Epidermal melanocyte (primary cell): Measurements from ENCODE around the gene GAN.

Experiments
- DNase-seq: peaks from one replicate; pipeline ENCODE4 v3.0.0; 2011; ENCODE audit warnings: low spot score; ENCODE audit not compliant: insufficient read length

The GAN gene

DNA sequence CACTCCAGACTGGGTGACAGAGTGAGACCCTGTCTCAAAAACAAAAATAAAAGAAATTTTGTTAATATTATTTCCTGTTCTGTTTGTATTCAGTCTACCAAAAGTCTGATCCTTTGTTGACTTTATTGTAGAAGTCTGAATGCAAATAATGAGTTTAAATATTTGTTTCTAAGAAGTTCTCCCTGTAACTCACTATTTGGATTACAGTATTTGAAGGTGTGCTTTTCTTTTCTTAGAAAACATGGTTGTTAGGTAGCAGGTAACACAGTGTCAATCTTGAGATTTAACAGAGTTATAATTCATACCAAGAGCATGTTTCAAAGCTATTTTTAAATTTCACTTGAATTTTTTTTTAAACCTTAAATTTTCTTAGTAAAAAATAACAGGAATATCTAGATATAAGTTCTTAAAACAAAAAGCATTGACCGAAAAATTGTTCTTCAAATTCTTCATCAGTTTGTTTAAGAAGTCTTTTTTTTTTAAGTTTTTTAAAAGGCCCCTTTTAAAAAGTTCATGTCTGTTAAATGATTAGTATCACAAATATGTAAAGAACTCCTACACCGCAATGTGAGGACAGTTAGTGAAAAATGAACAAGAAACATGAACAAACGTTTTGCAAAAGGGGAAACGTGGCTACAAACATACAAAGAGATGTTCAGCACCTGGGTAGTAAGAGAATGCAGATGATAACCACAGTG lies 35.0 kb downstream of the GAN start:
- no peak for DNase-seq

DNA sequence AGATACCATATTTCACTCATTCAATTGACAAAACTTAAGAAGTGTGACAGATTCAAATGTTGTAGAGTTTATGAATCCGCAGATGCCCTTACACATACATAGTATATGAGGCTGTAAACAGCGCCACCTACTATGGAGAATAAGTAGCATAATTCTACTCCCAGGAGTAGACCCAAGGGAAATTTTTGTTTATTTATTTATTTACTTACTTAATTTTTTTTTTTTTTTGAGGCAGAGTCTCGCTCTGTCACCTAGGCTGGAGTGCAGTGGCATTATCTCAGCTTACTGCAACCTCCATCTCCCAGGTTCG lies 35.5 kb downstream of the GAN start:
- DNase-seq: no peak

DNA sequence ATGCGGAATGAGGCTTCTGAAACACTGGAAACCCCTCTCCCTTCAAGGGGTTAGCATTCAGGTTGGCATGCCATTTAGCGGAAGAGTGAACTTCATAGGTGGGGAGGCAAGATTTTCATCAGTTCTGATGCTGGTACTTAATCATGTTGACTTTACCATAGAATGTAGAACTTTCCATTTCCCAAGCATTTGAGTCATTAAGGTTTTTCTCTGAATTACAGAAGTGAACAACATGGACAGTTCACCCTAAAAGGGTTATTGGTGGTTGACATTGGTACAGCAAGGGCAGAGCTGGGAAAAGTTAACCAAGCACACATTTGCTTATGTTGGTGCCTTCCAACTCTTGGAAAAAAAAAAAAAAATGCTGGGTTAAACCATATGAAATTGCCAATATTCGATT lies 39.1 kb downstream of the GAN start:
- DNase-seq: no peak

DNA sequence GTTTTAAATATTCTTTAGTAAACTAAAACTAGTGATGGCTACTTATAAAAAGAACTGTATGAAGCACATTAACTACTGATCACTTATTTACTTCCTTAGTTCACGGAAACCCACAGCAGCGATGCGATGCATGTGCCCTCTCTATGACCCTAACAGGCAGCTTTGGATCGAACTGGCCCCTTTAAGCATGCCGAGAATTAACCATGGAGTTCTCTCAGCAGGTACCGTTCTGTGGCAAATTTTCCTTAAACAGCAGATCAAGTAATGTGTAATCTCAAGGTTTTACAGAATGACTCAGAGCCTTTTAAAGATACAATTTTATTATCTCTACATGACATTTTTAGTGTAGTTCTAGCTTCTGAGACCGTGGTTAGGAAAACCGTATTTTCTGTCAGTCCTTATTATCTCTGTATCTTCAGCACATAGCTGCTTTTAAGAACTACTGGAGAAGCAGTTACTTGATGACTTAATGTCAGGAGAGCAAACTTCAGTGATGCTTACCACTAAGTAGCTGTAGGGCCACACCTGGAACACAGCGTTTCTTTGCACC lies 43.0 kb downstream of the GAN start:
- DNase-seq: no peak

DNA sequence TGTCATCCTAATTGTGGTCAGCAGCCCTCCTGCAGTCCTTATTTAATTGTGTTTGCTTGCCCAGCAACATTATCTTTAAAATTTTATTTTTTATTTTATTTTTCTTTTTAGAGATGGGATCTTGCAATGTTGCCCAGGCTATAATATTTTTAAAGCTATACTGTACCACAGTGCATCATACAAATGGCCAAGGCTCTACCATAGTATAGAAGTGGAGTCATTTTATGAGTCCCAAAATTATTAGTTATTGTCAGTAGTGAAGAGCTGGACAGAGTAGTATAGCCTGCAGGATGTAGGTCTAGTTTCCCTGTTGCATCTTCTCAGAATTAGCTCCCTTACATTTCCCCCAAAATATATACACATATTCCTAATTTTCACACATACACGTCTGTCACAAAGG lies 44.1 kb downstream of the GAN start:
- no peak for DNase-seq

DNA sequence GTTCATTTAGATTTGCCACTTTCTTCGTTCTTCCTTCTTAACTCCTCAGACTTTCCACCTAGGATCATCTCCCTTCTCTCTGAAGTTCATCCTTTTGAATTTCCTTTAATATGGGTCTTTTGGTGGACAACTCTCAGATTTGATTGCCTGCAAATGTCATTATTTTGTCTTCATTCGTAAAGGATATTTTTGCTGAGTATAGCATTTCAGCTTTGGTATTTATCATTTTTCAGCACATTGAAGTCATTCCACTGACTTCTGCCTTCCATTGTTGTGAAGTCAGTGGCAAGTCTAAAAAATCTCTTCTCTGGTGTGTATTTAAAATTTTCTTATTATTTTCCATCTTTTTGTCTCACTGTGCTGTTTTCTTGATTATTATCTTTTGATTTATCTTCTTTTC lies 45.4 kb downstream of the GAN start:
- DNase-seq: no peak

DNA sequence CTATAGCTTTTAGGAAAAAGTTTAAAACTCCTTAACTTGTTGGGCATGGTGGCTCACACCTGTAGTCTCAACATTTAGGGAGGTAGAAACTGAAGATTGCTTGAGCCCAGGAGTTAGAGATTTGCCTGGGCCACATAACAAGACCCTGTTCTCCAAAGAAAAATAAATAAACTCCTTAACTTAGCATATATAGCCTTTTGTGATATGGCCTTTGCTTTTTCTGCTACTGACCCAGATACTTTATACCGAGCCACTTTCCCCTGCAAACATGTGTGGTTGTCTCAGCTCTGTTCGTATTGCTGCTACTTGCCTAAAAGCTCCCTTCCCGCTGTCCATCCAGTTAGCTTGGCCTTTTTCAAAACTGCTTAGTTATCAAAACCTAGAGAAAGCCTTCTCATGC lies 51.0 kb downstream of the GAN start:
- no peak for DNase-seq

DNA sequence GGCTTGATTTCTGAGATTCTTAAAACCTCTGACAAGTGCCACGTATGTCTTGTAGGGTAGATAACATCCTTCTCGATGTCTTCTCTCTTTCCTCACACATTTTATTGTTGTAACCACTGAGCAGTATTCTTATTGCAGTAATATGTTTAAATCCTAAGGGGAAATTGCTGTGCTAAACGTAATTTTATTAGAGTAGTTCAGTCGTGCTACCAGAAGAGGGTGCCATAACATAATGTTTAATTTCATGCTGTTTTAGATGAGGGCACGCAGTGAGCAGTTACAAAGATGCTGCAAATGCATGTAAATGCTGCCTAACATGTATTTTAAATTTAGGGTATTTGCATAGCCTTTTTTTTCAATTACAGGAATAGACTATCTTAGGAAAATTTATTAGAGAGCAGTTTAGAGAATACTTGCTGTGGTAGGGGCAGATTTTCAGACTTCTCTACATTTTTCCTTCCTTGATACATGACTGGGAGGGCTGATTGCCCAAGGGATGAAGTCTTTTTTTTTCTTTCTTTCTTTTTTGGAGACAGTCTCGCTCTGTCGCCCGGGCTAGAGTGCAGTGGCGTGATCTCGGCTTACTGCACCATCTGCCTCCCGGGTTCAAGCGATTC lies 51.7 kb downstream of the GAN start:
- DNase-seq: no peak

DNA sequence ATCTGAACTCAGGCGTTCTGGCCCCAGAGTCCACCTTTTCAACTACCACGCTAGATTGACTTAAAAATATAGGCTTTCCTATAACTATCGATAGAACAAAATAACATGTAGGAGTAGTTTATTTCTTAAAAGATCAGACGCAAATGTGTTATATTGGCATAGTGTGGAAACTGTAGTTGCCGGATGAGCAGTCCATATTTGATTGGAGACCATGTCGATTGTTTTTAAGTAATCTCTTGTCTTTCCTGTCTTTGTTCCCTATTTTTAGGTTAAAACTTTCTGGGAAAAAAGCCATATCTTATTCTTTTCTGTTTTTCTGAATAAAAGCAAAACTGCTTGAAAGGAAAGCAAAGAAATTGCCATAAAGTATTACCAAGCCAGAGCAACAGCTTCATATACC lies 53.1 kb downstream of the GAN start:
- no peak for DNase-seq

DNA sequence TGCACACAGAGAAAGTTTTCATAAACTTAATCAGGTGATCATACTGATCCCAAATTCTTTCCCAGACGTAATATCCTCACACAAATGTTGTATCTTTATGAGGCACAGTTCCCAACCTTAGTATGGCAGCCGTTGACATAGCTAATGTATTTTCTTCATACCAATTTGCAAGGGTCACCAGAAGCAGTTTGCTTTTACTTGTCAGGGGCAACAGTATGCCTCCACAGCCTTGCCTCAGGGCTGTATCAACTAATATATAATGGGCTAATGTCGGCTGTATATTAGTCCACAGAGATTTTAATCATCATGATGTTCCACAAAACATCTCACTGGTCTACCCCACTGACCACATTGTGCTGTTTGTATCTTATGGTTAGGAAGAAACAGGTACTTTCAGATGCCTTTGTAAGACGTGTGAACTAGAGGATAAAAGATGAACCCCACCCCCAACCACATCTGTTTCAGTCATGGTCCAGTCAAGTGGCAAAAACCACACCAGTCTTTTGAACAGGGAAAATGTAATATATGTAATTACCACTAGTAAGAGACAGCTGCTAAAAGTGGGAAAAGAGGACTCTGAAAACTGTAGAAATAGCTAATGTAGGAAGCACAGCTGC lies 55.2 kb downstream of the GAN start:
- no peak for DNase-seq

DNA sequence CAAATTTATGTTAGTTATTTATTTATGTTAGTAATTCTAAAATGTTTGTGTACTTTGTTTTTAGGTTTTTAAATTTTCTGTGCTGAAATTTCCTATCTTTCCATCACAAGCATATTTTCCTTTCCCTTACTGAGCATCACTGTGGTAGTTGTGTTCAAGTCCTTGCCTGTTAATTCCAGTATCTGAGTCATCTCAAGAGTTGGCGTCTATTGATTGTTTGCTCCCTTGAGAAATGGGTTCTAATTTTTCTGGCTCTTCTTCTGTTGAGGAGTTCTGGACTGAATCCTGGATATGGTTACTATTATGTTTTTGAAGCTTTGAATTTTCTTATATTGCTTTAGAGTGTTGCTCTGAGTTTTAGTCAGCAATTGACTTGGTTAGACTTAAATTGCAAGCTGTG lies 56.3 kb downstream of the GAN start:
- DNase-seq: no peak

DNA sequence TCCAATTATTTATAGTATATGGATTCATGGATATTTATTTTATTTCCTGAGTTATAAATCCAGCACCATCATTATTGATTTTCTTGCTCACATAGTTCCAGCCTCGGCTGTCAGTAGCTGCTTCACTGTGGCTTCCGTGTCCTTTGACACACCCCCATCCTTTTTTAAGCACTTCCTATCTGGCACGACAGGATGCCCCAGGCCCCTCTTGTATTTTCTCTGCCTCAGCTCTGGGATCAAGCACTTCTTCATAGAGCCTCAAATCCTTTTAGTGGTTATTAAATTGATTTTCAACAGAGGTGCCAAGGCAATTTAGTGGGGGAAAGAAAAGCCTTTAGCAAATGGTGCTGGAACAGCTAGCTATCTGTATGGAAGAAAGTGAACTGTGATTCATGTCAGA lies 59.8 kb downstream of the GAN start:
- DNase-seq: no peak

DNA sequence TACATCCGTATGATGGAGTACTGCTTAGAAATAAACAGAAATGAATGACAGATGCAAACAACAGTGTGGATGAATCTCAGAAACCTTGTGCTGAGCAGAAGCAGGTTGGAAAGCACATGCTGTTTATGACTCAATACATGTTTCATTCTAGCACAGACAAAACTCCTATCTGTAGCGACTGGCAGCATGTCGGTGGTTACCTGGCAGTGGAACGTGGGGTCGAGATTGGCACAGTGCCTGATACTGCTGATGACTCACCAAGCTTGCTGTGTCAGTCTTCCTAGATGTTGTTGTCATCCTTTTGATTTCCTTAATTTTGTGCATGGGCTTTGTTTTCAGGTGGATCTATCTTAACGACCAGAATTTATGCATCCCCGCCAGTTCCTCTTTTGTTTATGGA lies 62.1 kb downstream of the GAN start:
- no peak for DNase-seq

DNA sequence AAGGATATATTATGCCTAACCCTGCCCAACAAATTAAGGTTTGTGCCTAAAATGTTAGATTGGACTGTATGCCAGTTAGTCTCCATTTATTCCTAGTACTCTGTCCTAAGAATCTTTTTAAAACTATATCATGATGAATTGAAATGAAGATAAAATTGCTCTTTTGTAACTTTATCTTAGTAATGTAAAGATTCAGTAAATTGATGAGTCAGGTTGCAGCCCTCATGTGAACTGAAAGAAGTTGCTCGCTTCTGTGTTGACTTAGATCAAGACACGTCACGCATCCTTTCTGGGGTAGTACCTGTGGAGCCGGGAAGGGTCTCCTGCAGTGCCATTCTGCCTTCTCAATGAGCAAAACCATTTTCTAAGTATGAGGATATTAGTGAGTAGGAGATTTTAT lies 63.3 kb downstream of the GAN start:
- no peak for DNase-seq

DNA sequence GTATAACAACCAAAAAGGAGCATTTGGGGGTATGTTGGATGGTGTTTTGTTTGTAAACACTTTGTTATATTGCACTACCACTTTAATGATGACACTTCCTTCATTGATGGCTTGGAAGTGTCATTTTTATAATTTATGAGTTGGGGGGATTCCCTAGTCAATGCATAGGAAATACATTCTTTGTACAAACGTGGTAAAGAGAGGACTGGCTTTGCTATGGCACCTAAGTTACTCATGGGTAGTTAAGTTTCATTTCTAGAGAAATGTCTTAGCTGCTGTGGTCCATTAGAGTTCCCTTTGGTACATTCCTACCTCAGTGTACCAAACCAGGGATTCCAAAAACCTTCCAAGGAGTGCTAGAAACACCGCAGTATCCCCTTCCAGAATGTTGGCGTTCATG lies 66.2 kb downstream of the GAN start:
- DNase-seq: no peak

DNA sequence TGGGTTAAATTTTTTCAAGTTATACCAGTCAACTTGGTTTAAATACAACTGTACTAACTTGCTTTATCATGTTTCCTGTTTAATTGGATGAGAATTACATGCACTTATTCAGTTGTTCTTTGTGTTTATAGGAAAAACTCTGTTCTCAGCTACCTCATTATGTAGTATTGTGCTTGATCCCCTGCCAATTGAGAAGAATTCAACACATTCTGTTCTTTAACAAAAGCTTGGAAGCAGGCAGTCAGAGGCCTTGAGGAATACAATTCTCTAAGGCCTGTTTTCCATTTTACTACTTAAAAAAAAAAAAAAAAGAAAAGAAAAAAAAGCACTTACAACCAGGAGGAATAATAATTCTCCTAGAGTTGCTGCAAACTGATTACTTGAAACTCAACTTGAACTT lies 69.2 kb downstream of the GAN start:
- no peak for DNase-seq

DNA sequence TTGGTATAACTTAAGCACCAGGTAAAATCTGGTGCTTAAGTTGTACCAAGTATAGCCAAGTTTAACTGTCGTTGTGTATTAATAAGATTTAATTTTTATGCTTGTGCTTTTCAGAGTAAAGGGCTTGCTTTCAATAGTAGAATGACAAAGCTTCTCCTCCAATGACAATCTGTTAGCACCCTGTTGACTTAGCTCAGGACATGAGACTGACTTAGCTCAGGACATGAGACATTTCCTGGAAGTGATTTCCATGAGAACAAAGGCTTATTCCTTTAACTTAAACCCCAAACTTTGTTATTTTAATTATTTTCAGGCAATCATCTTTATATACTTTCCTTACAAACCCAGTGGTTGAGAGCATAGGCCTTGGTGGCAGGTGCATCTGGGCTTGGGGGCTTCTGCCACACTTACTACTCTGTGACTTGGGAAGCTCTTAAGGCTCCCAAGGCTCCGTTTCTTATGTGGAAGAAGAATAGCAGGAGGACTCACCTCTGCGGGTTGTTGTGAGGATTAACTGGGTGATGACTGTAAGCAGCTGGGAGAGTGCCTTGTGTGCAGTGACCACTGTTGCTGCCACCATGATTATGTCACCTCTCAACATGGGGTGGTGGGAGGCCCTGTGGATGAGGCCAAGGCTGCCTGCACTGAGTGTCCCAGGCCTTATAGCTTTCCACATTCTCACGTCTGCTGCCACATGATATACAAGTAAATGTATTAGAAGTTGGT lies 70.4 kb downstream of the GAN start:
- no peak for DNase-seq

DNA sequence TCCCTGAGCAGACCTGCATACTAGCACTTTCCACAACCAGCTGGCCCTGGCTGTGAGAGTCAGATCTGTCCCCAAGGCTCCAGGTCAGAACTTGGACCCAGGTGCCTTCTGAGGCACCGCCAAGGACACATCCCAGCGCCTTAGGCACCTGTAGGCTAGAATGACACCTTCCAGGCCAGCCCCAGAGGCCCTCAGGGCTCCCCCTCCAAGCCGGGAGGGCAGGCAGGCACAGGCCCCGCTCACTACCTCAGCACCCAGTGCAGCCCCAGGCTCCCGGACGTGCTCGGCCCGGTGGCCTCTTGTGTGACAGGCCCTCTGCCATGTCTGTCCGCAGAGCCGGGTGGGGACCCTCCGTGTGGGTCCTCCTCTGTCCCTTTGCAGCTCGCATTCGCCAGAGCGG lies 73.6 kb downstream of the GAN start:
- DNase-seq: no peak

DNA sequence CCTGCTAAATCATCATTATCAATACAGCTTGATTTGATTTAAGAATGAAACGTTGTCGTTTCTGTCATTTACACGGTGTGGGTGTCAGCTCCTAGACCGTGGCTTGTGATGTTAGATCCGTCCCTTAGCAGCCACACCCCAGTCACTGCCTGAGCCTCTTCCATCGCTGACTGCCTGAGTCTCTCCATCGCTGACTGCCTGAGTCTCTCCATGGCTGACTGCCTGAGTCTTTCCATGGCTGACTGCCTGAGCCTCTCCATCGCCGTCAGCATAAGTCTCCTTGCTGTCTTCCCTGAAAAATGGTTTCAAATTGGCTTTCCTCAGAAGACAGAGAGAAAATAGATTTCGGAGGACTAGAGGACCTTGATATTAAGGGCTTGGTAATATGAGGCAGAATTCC lies 76.1 kb downstream of the GAN start:
- DNase-seq: no peak

DNA sequence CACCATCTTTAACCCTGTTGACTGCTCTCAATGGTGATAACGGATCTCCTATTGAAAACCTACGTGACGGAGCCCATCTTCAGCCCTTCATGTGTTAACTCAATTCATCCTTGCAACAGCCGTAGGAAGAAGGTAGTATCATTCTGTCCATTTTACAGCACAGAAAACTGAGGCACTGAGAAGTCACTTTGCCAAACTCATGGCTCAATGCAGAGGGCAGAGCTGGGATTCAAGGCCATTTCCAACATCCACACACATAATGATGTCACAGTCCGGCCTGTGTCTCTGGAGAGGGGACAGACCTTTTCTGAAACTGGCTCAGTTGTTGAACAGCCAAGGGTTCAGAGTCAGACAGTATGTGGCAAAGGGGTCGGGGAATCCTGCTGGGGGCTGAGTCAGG lies 77.2 kb downstream of the GAN start:
- no peak for DNase-seq

DNA sequence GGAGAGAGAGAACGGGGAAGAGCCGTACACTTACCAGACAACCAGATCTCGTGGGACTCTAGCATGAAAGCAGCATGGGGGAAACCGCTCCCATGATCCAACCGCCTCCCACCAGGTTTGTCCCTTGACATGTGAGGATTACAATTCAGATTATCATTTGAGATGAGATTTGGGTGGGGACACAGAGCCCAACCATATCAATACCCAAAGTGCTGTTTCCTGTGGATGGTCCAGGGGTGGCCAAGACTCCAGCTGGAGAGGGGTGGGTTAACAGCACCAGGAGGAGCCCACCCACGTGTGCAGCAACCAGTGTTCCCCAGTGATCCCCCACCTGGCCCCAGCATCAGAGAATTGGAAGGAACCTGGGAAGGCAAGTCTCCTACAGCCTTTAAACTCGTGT lies 79.7 kb downstream of the GAN start:
- DNase-seq: no peak

DNA sequence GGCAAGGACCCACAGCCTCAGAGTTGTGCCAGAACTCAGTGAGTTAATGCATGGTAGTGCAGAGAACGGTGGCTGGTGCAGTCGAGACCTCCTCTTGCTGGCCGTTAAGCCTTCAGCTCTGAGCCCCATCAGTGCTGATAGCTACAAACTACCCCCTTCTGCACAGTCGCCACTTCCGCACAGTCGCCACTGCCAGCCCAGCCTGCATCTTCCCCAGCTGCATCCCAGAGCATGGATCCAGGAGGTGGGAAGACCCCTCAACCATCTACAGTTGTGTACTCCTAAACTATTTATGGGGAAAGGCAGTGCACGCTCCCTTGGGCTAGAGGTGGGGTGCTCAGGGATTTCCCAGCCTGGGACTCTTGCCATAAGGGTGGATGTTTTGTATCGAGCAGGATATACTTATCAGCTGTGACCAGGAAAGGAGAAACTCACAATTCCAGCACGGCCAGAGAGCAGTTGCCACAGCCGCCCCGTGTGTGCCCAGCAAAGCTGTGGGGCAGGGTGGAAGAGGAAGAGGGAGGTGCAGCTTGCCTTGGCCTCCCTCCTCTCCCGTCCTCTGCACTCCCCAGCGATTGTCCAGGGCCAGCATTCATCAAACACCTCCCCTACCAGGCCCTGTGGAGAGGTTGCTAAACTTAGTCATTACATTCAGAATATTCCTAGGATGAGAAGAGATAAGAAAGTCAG lies 80.3 kb downstream of the GAN start:
- DNase-seq: no peak
